HG03342 (cell line): ENCODE results near the gene EFEMP2.
"Not testable (repeated sequence)": the region's sequence is repeated elsewhere in the genome, so short reads cannot be mapped to it uniquely, and the experiment has no call there.

ENCODE experiments used
- ATAC-seq: cut with Tn5 transposase; IDR thresholded peaks from one replicate; pipeline ENCODE4 v1.9.1; 2021; ENCODE audit warnings: mild to moderate bottlenecking, moderate library complexity; ENCODE audit not compliant: unreplicated experiment

Gene EFEMP2

DNA sequence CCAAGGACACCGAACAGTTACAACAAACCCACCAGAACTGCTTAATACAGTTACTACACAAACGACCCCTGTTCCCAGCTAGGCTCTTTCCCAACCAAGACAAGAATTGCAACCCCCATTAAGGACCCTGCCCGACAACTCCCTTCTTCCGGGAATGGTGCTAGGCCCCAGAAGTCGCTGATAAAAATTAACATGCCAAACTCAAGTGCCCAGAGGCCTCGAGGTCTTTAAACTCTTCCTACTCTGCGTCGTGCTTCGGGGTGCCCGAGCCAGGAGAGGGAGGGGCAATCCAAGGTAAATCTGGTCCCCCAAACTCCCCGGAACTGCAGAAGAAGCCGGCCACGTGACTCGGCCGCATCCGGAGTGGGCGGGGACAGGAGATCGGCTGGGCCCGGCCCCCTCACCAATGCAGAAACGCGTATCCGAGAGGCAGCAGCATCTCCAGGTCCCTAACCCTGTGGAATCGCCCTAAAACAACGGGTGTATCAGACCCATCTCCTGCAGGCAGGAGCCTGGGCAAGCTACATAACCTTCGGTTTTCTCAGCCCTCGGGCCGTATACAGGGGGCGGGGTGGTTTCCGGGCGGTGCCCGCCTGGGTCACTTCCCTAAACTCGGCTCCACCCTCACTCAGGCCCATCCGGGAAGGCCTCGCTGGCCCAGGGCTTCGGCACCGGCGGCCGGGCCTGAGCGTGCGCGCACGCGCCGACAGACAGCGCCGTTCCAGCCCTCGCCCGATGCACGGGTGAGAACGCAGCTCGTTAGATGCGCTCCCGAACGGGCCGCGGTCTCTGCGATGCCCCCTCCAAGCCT lies 15.7 kb downstream of the EFEMP2 start:
- no peak for ATAC-seq

DNA sequence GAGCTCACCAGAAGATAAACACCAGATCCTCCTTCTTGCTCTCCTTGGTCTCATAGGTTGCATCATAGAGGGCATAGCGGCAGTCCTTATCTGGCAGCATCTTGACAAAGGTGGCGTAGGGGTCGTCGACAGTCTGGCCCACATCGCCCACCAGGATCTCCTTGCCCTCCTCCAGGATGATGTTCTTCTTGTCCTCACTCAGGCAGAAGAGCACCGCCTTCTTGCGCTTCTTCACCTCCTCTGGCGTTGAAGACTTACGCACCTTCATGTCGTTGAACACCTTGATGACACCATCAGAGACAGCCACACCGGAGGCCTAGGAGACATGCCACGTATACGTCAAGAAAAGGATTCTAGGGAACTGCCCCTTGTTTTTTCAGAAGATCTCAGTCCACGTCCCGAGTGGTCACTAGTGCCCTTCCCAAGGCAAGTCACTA lies 16.7 kb downstream of the EFEMP2 start:
- no peak for ATAC-seq

DNA sequence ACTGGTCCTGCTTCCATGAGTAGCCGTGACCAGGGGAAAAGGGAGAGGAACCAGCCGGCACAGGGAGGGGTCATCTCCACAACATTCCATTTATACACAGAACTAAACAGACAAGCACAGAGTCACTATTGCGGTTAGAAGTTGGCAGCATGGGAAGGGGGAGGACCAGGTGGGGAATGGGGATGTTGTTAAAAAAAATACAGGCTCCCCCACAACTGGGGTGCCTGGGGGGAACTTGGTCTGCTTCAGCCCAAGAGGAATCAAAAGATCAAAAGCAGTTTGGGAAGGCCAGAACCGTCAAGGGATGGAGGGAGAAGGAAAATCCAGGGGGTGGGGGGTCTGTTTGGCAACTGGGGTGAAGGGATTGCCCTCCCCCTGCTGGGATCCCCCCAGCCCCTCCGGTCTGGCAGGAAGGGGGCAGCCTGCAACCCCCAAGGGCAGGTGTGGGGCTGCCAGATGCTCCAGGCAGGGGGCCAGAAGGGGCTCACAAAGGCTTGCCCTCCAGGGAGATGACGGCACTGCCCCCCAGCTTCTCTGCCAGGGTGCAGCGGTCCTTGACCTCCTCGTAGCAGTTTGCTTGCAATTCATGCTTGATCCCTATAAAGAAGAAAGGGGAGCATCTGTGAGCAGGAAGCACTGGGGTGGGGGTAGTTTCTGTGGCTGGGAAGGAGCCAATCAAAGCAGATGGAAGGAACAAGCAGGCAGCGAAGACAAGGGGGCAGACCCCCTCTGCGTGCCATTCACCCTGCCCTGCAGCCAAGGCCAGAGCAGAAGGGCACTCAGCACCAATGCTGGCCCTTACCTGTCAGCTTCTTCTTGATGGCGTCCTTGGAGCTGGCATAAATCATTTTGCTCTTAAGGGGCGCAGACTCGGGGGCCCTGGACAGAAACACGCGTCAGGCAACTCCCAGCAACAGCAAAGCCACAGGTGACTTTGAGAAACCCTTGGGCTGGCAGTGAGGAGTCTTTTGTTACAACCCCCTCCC lies 17.5 kb downstream of the EFEMP2 start:
- no peak for ATAC-seq

DNA sequence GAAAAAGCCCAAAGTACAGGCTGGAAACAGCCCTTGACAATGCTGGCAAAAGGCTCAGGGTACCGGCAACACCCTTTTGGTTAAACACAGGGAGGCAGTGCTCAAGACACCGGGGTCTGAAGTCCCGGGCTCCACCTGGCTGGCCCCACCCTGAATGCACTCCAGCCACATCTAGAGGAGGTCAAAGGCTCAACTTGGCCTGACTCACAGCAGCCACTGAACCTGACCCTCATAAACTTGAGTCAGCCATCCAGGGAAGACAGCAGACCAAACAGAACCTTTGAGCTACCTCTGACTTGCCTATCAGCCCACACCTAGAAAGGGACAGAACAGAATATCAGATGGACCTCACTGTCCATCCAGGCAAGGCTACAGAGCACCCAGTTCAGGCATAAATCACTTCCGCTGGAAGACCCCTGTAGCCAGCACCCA lies 18.4 kb downstream of the EFEMP2 start:
- no peak for ATAC-seq

DNA sequence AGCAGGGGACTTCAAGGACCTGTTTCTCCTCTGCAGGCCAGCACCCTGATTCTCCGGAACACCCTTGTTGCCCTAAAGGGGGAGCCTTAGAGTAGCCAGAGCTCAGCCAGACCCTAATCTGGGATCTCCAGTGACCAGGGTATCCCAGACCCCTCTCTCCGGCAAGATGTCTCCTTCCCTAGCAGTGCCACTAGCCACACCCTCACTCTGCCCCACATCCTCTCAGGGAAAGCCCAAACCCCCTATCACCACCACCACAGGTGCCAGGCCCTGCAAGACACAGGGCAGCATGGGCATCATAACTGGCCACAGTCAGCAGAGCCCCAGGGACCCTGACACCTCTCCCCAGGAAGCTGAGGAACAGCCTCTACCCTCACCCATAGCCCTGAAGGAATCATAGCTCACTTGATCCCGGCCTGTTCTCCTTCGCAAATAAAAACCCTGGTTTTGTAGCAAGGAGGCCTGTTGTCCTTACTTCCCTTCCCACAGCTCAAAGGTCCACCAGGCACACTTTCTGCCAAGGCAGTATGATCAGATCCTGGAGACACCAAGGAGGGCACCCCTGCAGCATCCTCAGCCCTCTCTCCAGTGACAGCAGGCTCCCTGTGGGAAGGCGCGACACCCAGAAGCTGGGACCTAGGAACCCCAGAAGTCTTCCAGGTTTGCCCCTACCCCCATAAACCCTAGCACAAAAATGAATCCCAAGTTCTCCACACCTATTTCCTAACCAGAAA lies 19.2 kb downstream of the EFEMP2 start:
- ATAC-seq: no peak

DNA sequence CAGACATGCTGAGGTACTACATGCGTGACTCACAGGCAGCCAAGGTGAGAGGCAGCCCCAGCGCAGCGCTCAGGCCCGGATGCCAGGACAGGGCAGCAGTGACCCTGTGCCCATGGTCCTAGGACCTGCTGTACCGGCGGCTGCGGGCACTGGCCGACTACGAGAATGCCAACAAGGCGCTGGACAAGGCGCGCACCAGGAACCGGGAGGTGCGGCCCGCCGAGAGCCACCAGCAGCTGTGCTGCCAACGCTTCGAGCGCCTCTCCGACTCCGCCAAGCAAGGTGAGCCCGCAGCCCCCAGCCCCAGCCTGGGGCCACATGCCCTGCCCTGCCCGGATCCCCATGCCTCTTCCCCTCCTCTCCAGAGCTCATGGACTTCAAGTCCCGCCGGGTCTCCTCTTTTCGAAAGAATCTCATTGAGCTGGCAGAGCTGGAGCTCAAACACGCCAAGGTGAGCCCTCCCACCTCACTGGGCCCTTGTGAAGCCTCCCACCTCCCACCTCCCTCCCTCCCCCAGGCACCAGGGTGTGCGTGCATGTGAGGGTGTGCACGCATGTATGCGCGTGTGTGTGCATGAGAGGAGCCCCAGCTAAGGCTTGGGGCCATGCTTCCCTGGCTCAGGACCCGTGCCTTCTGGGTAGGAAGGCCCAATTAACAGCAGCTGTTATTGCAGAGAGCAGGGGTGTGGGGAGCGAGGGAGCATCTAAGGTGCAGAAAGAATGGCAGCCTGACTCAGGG lies 19.9 kb downstream of the EFEMP2 start:
- no peak for ATAC-seq

DNA sequence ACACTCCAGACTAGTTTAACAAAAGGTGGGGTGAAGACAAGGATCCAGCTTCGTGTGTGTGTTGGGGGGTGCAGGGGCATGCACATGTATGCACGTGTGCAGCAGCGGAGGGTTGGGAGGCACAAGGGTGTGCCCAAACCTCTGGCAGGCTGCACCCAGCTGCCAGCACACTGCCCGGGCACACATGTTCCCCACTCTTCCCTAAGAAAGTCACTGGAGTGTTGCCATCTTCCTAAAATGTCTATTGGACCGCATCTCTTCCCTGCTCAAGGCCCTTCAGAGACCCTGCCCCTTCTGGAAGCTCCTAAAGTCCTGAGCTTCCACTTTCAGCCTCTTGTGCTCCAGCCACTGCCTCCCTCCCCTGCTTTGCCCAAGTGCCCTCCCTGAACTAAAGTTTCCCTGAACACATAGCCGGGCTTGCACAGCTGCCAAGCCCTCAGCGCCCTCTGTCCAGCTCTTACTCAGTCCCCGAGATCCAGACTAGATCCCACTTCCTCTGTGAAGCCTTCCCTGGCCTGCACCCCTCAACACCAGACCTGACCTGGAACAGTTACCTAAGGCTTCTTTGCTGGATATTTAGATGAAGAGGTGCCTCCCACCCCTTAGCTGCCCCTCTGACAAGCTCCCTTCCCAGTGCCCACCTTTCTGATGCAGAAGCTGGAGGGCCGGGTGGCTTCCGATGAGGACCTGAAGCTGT lies 20.6 kb downstream of the EFEMP2 start:
- no peak for ATAC-seq

DNA sequence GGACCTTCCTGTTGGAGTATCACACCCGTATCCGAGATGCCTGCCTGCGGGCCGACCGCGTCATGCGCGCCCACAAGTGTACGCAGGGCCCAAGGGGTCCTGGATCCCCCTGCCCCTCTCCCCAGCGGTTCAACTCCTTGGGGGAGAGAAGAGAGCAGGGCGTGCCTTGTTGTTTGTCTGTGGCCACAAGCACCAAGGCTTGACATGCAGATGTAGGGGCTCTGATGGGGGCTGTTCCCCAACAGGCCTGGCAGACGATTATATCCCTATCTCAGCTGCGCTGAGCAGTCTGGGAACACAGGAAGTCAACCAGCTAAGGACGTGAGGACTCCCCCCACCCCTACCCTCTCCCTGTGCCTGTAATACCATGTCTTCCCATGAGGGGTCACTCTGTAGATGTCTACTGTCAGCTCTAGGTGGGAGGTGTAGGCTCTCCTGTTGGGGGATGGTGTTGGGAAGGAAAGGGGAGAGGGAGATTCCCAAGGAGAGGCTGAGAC lies 21.5 kb downstream of the EFEMP2 start:
- no peak for ATAC-seq

DNA sequence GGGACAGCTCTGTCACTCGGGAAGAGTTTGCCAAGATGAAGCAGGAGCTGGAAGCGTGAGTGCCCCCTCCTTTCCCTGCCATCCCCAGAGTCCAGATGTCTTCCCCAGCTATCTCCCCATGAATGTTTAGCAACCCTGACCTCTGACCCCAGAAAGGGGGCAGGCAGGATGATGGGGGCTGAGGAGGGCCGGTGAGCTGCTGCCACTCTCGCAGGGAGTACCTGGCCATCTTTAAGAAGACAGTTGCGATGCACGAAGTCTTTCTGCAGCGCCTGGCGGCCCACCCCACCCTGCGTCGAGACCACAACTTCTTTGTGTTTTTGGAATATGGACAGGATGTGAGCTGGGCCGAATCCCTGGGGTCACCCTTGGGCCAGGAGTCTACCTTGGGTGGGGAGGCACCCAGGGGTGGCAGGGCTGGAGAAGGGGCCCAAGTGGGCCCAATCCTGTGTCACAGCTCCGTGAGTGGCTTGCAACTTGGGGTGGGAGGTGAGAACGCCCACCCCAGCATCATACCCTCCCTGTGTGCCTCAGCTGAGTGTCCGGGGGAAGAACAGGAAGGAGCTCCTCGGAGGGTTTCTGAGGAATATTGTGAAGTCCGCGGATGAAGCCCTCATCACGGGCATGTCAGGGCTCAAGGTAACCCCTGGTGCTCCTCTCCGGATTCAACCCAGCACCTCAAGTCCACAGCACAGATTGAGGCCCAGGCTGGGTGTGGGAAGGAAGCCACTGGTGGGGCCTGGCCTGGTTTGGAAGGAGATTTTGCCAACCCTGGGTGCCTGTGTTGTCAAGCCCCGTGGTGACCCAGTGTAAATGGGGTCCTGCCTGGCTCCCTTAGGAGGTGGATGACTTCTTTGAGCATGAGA lies 22.1 kb downstream of the EFEMP2 start:
- no peak for ATAC-seq

DNA sequence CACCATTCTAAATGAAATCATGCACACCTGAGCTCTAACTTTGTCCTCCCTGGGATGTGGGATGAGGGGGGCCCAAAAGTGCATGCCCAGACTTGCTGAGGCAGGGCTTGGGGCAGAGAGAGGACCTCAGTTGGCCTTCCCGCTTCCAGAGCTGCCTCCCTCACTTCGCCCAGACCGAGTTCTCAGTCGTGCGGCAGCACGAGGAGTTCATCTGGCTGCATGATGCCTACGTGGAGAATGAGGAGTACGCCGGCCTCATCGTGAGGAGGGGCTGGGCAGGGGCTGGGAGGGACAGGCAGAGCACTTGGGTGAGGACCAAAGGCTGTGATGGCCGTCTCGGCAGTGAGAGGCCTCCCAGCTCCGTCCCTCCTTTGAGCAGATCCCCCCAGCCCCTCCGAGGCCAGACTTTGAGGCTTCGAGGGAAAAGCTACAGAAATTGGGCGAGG lies 22.8 kb downstream of the EFEMP2 start:
- no peak for ATAC-seq

DNA sequence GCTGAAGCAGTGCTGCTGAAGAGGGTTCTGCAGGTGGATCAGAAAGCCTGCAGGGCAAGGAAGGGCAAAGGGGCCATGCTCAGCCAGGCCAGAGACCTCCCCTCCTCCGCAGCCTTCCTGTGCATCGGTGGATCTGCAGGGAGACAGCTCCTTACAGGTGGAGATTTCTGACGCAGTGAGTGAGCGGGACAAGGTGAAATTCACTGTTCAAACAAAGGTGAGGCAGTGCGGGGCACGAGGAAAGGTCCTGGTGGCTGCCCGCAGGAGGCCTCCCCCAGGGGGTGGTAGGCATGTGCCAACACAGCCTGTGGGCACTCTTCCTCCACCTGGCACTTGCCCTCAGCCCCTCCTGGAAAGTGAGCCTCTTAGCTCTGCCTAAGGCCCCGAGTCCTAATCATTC lies 23.2 kb downstream of the EFEMP2 start:
- ATAC-seq: no peak

DNA sequence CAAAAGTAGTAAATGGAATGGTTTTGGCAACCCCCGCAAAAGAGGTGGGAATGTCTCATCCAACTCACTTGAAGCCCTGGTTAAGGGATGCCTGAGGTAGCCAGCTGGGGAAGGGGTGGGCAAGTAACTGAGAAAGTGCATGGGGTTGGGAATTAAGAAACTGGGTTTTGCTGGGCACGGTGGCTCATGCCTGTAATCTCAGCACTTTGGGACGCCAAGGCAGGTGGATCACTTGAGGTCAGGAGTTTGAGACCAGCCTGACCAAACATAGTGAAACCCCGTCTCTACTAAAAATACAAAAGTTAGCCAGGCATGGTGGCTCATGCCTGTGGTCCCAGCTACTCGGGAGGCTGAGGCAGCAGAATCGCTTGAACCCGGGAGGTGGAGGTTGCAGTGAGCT lies 23.9 kb downstream of the EFEMP2 start:
- not testable (repeated sequence) for ATAC-seq

DNA sequence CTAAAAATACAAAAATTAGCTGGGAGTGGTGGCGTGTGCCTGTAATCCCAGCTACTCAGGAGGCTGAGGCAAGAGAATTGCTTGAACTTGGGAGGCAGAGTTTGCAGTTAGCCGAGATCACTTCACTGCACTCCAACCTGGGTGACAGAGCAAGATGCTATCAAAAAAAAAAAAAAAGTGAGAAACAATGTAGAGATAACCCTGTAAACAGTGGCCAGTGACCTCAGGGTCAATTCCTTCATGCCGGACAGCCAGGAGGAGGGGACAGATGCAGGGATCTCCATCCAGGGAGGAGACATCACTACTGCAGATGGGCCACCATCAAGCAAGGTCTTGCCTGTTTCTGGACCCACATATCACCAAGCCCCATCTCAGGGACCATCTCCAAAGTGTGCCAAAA lies 24.9 kb downstream of the EFEMP2 start:
- no peak for ATAC-seq

DNA sequence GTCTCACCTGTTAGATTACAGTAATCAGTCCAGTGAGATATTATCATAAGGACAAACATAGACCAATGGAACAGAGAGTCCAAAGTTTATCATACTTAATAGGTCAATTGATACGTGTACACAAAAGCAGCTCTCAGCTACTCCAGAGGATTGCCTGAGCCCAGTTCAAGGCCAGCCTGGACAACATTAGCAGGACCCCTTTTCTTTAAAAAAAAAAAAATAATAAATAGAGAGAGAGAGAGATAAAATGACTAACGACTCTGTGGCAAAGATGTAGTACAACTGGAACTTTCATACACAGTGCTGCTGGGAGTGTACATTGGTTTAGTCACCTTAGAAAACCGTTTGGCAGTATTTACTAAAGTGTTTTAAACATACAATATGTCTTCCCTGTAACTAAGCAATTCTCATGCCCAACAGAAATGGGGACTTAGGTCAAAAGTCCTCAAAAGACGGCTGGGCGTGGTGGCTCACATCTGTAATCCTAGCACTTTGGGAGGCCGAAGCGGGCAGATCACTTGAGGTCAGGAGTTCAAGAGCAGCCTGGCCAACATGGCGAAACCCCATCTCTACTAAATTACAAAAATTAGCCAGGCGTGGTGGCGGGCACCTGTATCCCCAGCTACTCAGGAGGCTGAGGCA lies 28.2 kb downstream of the EFEMP2 start:
- no peak for ATAC-seq

DNA sequence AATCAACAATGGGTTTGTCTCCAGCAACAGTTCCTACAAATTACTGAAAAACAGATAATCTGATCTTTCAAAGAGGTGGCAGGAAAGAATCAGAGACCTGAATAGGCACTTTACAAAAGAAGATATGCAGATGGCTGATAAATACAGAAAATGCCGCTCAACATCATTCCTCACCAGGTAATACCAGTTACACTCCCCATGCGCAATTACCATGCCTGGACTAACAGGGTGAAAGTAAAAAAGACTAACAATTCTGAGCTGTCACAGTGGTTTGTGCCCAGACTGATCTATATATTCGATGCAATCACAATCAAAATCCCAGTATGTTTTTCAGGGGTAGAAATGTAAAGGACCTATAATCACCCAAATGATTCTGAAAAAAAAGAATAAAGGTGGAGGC lies 28.8 kb downstream of the EFEMP2 start:
- no peak for ATAC-seq

DNA sequence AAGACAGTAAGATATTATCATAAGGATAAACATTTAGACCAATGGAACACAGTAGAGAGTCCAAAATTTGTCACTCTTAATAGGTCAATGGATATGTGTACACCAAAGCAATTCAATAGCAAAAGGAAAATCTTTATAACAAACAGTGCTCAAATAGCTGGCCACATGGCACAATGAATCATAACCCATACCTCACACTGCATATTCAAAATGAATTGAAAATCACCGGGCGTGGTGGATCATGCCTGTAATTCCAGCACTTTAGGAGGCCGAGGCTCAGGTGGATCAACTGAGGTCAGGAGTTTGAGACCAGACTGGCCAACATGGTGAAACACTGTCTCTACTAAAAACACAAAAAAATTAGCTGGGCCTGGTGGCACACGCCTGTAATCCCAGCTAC lies 30.5 kb downstream of the EFEMP2 start:
- no peak for ATAC-seq

DNA sequence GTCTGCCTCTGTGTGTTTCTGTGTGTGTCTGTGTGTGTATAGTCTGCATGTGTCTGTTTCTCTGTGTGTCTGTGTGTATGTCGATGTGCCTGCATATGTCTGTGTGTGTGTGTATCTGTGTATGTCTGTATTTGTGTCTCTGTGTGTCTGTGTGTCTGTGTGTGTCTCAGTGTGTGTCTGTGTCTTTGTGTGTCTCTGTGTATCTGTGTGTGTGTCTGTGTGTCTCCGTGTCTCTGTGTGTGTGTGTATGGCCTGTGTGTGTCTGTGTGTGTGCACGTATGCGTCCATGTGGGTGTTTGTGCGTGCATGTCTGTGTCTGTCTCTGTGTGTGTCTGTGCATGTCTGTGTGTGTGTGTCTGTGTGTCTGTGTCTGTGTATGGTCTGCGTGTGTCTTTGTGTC lies 38.4 kb downstream of the EFEMP2 start:
- no peak for ATAC-seq
